GM18909 (cell line): ENCODE measurements around the gene SPRR2E.
"Not testable (repeated sequence)": the region's sequence is repeated elsewhere in the genome, so short reads cannot be mapped to it uniquely, and the experiment has no call there.

Experiments
- ATAC-seq: cut with Tn5 transposase; IDR thresholded peaks from one replicate; pipeline ENCODE4 v1.9.1; 2021; ENCODE audit warnings: mild to moderate bottlenecking; ENCODE audit not compliant: unreplicated experiment, poor library complexity

The SPRR2E gene

GRCh38 chr1:153071511-153071910, 22.8 kb downstream of the SPRR2E start, which contains the start of gene SPRR2B:
Gene SPRR2B, minus strand, starts transcription at chr1:153071611. Its CDS starts 772 bp downstream, at chr1:153070839.
- no peak for ATAC-seq

- ATAC-seq = no peak
Measured at GRCh38 chr1:153070243-153070642, 24.1 kb downstream of the SPRR2E start.

- no peak for ATAC-seq
Measured at GRCh38 chr1:153058826-153059784, 35.2 kb downstream of the SPRR2E start.

GRCh38 chr1:153058154-153058553, 36.2 kb downstream of the SPRR2E start:
- no peak for ATAC-seq

- no peak for ATAC-seq
Measured at GRCh38 chr1:153057375-153057774, 37.0 kb downstream of the SPRR2E start, which contains the start of gene SPRR2A. Gene SPRR2A, minus strand, starts transcription at chr1:153057512. Its CDS starts 777 bp downstream, at chr1:153056735.

GRCh38 chr1:153056111-153056510, 38.2 kb downstream of the SPRR2E start:
- not testable (repeated sequence) for ATAC-seq

GRCh38 chr1:153049211-153049610, 45.1 kb downstream of the SPRR2E start:
- no peak for ATAC-seq
